NCI-H748 (cell line): ENCODE data around the gene GNB5.

ENCODE experiments used
- DNase-seq: peaks from one replicate; lab custom pipeline; 2025; ENCODE audit not compliant: unreplicated experiment; lab: John Stamatoyannopoulos, UW

Gene GNB5

GRCh38 chr15:52146776-52147175 lies 44.4 kb downstream of the GNB5 start:
- DNase-seq: no peak

DNA sequence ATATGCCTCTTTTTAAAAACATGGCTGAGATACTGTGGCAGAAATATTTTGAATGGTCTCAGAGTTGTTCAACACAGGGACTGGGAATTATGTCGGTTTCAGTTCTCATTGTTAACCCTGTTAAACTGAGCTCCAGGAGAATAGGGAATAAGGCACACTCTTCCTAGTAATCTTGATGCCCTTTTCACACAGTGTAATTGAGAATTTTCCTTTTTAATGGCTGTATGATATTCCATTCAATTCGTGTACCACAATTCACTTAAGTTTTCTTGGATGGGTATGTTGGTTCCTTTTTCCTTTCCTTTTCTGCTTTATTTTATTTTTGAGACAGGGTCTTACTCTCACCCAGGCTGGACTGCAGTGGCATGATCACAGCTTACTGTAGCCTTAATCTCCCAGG lies 44.9 kb downstream of the GNB5 start:
- DNase-seq: no peak

GRCh38 chr15:52144656-52145178 lies 46.5 kb downstream of the GNB5 start:
- no peak for DNase-seq

GRCh38 chr15:52143873-52144272 lies 47.3 kb downstream of the GNB5 start:
- DNase-seq: no peak

GRCh38 chr15:52140646-52141045 lies 50.5 kb downstream of the GNB5 start:
- DNase-seq: no peak

DNA sequence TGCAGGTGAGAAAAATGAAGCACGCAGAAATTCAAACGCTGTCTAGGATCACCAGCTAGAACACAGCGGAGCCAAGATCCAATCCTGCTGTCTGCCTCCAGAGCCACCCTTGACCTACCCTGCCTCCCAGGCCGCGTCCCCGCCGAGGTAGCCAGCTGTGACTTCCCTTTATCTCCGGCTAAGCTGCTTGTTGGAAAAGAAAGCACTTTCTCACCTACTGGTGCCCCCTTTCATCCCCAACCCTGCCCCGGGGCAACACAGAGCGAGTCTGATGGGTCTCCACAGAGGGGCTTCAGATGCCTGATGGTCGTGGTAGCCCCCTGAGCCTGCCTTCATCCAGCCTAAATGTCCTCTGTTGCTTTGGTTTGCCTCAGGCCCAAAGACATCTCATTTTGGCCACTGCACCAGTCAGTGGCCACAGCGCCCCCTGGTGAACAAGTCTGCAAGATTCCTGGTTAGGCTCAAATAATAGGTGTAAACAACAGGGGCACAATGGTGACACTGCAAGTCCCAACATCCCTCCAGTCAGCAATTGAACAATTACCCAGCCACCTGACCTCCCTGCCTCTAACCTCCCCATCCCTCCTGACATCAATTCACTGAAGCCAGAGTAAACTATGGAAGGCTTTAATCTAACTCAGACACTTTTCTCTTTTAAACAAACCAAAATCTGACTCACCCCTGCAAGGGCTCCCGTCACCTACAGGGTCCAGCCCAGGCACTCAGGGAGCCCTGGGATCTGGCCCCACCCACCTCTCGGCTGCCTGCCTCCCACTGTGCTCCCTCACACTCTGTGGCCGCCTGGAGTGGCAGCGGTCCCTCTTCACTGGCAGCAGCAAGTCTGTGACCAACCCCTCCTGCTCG lies 51.4 kb downstream of the GNB5 start:
- peak; percentile 40 for DNase-seq

GRCh38 chr15:52137432-52138357 lies 53.5 kb downstream of the GNB5 start:
- no peak for DNase-seq

GRCh38 chr15:52136442-52136980 lies 54.7 kb downstream of the GNB5 start:
- no peak for DNase-seq

DNA sequence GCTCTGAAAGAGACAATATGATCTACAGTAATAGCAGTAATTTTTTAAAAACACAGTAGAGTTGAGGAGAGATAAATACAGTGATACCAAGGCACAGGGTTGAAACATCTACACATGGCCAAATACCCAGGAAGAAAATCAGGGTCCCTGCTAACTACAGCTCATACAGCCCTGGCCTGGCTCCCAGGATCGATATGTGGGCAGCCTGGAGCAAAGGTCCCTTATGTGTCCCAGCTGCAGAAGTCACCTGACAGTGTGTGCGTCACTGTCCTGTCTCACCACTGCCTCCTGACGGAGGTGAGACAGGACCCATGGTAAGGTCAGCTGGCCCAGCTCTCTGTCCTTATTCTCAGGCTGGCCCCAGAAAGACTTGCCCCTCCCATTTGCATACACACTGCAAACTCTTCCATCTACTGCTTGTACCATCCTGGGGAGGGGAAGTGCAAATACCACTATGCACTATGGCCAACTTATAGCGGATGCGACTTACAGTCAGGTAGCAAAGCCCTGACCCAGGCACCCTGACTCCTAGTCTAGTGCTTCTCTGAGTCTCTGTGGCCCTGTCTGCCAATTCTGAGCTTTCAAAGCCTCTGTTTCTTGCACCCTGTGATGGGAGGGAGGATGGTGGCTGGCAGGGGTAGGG lies 56.6 kb downstream of the GNB5 start:
- DNase-seq: no peak

GRCh38 chr15:52133510-52134220 lies 57.5 kb downstream of the GNB5 start:
- DNase-seq: no peak

DNA sequence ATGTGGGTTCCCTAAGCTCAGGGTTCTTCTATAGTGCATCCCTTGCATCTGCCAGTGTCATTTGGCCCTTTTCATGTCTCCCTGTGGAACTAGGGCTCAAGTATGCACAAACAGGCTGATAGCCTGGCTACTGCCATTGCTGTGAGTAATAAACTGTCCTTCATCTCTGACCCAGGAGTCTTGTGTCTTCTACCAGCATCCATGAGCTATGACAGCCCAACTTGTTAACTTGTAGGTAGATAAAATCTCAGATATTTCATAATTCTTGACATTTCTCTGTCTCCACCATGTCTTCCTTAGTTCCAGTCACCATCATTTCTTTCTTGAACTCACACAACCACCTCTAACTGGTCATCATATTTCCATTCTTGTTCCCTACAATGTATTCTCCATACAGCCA lies 59.1 kb downstream of the GNB5 start:
- DNase-seq: no peak

- no peak for DNase-seq
Observed at GRCh38 chr15:52128568-52128967, 62.6 kb downstream of the GNB5 start.

- DNase-seq: no peak
Observed at GRCh38 chr15:52124270-52124880, 66.8 kb downstream of the GNB5 start.

GRCh38 chr15:52121896-52122295 lies 69.3 kb downstream of the GNB5 start:
- no peak for DNase-seq

GRCh38 chr15:52121006-52121405 lies 70.2 kb downstream of the GNB5 start:
- DNase-seq: no peak

DNA sequence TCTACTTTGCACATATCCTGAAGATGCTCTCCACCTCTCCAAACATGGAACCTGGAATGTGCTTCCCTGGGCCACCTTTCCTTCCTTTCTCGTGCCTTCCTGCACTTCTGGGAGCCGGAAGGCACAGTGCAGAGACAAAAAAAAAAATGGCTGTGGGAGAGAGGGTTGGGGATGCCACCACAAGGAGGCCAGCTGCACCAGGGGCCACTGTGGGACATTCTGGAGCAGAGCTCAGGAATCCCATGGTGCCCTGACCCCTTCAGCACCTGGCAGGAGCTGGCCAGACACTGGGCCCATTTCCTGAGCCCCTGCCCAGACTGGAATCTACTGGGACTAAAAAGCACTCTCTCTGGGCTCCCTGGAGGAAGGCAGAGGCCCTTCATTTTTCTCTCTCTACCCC lies 70.7 kb downstream of the GNB5 start:
- no peak for DNase-seq

GRCh38 chr15:52118969-52119749 lies 72.0 kb downstream of the GNB5 start:
- no peak for DNase-seq

- no peak for DNase-seq
Observed at GRCh38 chr15:52117549-52117948, 73.6 kb downstream of the GNB5 start.
